GM12878 (cell line): ENCODE data around the gene VARS1. TPM values are rescaled to one million over a fixed set of nuclear protein-coding genes. Genes with fewer than 3 reads are reported as not detected.

Source experiments
- BCL3 ChIP-seq: IDR thresholded peaks from 2 replicates; pipeline ENCODE4 v1.6.1; 2011; ENCODE audit warnings: borderline replicate concordance, low read depth, mild to moderate bottlenecking, moderate library complexity, low read length; ENCODE audit not compliant: insufficient read depth, poor library complexity, severe bottlenecking
- CREB1 ChIP-seq: IDR thresholded peaks from 2 replicates; pipeline ENCODE4 v1.6.1; 2012; ENCODE audit warnings: low read depth, mild to moderate bottlenecking, inconsistent platforms
- CTCF ChIP-seq, 3 experiments: IDR thresholded peaks in 2 of 3; conservative IDR thresholded peaks in 1 of 3; 2 replicates each; pipeline ENCODE4 v1.5.1; 2011; ENCODE audit warnings: low read depth in 3 of 3, low read length in 3 of 3, mild to moderate bottlenecking in 3 of 3, control low read depth in 2 of 3, moderate library complexity in 2 of 3, inconsistent platforms in 1 of 3, mixed read lengths in 1 of 3; ENCODE audit not compliant: control insufficient read depth in 2 of 3, insufficient read depth in 1 of 3; ENCODE audit errors: extremely low read depth in 1 of 3
- EGR1 ChIP-seq, 2 experiments: IDR thresholded peaks; 1 replicate in 1 of 2; 2 replicates in 1 of 2; pipeline ENCODE4 v1.6.1; 2011 to 2012; ENCODE audit warnings: low read depth in 2 of 2, low read length in 2 of 2, borderline replicate concordance in 1 of 2, mild to moderate bottlenecking in 1 of 2, moderate library complexity in 1 of 2
- EZH2 ChIP-seq: IDR thresholded peaks from 2 replicates; pipeline ENCODE4 v1.6.1; 2012; ENCODE audit warnings: low read depth, mild to moderate bottlenecking, control low read depth, inconsistent platforms, low read length, borderline replicate concordance; ENCODE audit not compliant: control insufficient read depth
- FOXK2 ChIP-seq: fragments of 450-650 bp; IDR thresholded peaks from 2 replicates; pipeline ENCODE4 v1.6.1; 2017; ENCODE audit warnings: mild to moderate bottlenecking, moderate library complexity
- HDGF ChIP-seq: fragments of 450-650 bp; IDR thresholded peaks from 2 replicates; pipeline ENCODE4 v1.6.1; 2016; ENCODE audit warnings: antibody characterized with exemption
- JUND ChIP-seq: IDR thresholded peaks from 2 replicates; pipeline ENCODE4 v1.6.1; 2012; ENCODE audit warnings: low read depth, mild to moderate bottlenecking, low read length, improper control_type of control experiment, moderate library complexity
- KLF5 ChIP-seq: fragments of 450-650 bp; IDR thresholded peaks from 2 replicates; pipeline ENCODE4 v1.6.1; 2014; ENCODE audit warnings: mild to moderate bottlenecking; ENCODE audit not compliant: partially characterized antibody
- LARP7 ChIP-seq: fragments of 450-650 bp; IDR thresholded peaks from 2 replicates; pipeline ENCODE4 v1.6.1; 2017; ENCODE audit warnings: mild to moderate bottlenecking
- MEF2B ChIP-seq: fragments of 450-650 bp; IDR thresholded peaks from 2 replicates; pipeline ENCODE4 v1.6.1; 2018; ENCODE audit warnings: mild to moderate bottlenecking, moderate library complexity; ENCODE audit not compliant: partially characterized antibody, poor library complexity, severe bottlenecking
- NFIC ChIP-seq: IDR thresholded peaks from 2 replicates; pipeline ENCODE4 v1.6.1; 2012; ENCODE audit warnings: low read depth, mild to moderate bottlenecking, inconsistent platforms, low read length, moderate library complexity
- NKRF ChIP-seq: fragments of 450-650 bp; conservative IDR thresholded peaks from 2 replicates; pipeline ENCODE4 v1.6.1; 2017; ENCODE audit warnings: mild to moderate bottlenecking, moderate library complexity
- NR2C1 ChIP-seq: fragments of 450-650 bp; IDR thresholded peaks from 2 replicates; pipeline ENCODE4 v1.6.1; 2017; ENCODE audit warnings: antibody characterized with exemption, mild to moderate bottlenecking, moderate library complexity
- POLR2AphosphoS5 ChIP-seq: IDR thresholded peaks from 2 replicates; pipeline ENCODE4 v1.6.1; 2011; ENCODE audit warnings: mild to moderate bottlenecking, low read length, inconsistent platforms
- RELB ChIP-seq: fragments of 450-650 bp; IDR thresholded peaks from 2 replicates; pipeline ENCODE4 v1.6.1; 2017; ENCODE audit warnings: low read depth, mild to moderate bottlenecking, moderate library complexity
- SIX5 ChIP-seq: IDR thresholded peaks from 2 replicates; pipeline ENCODE4 v1.6.1; 2011; ENCODE audit warnings: mild to moderate bottlenecking, low read depth, low read length, moderate library complexity; ENCODE audit not compliant: severe bottlenecking
- SREBF1 ChIP-seq: IDR thresholded peaks from 2 replicates; pipeline ENCODE4 v1.6.1; 2012; ENCODE audit warnings: mild to moderate bottlenecking, low read length
- STAT1 ChIP-seq: fragments of 450-650 bp; conservative IDR thresholded peaks from 2 replicates; pipeline ENCODE4 v1.6.1; 2014; ENCODE audit warnings: antibody characterized with exemption, mild to moderate bottlenecking
- STAT3 ChIP-seq: IDR thresholded peaks from 2 replicates; pipeline ENCODE4 v1.6.1; 2011; ENCODE audit warnings: low read depth, low read length, improper control_type of control experiment
- USF1 ChIP-seq: IDR thresholded peaks from 2 replicates; pipeline ENCODE4 v1.6.1; 2011; ENCODE audit warnings: borderline replicate concordance, low read depth, mild to moderate bottlenecking, moderate library complexity, mixed read lengths, low read length; ENCODE audit not compliant: insufficient read depth; ENCODE audit errors: extremely low read length
- WRNIP1 ChIP-seq: IDR thresholded peaks from 2 replicates; pipeline ENCODE4 v1.6.1; 2011; ENCODE audit warnings: low read depth, low read length, improper control_type of control experiment, borderline replicate concordance
- polyA plus RNA-seq, 11 experiments: library from polyadenylated mRNA; depleted of rRNA in 4 of 11; unstranded in 6 of 11; stranded (reverse) in 5 of 11; fragments of >200 nt; fragmentation: Nextera tagmentation in 4 of 11; fragmentation: Illumina TruSeq in 1 of 11; extraction: Ambion mirVana in 4 of 11; extraction: Trizol in 1 of 11; gene quantifications; 1 replicate in 1 of 11; 2 replicates in 10 of 11; pipeline versions ENCODE4 v1.2.1 to v1.2.3, GENCODE V29; 2011 to 2016; ENCODE audit warnings: inconsistent platforms in 2 of 11, missing spikeins in 2 of 11, low read depth in 1 of 11
- total RNA-seq, 4 experiments: library from RNA; depleted of rRNA in 3 of 4; stranded (reverse); fragments of >200 nt in 3 of 4; fragmentation: Illumina TruSeq in 1 of 4; extraction: Trizol in 1 of 4; gene quantifications; 2 replicates each; pipeline versions ENCODE4 v1.2.1 to v1.2.3, GENCODE V29; 2013 to 2021

VARS1 gene
- total and polyA plus RNA-seq, 10 of the 15 experiments (the other 5 are each of a cell fraction or from before 2014, with no cell fraction given) = 1.2 to 243 (median 80.7) TPM

- TF ChIP-seq NFIC (no peak), STAT1 (peak; percentile 100), NKRF (peak; percentile 99), NR2C1 (peak; percentile 79), WRNIP1 (no peak), FOXK2 (no peak), HDGF (peak; percentile 98), SIX5 (no peak), EGR1 (IDR thresholded peaks at IDR 0.05; ENCODE audit: borderline replicate concordance in 1 of 2, low read depth in 2 of 2, low read length in 2 of 2) (peak in 1 of 2 experiments; percentile 83; a peak in 2 of 3 replicates), SREBF1 (no peak), STAT3 (no peak), CTCF (IDR thresholded peaks at IDR 0.05 in 2 of 3, conservative IDR thresholded peaks at IDR 0.05 in 1 of 3; ENCODE audit: control insufficient read depth in 2 of 3, extremely low read depth in 1 of 3, insufficient read depth in 1 of 3, low read depth in 3 of 3, low read length in 3 of 3) (peak; percentile 84 to 98 (median 88); a peak in 5 of 6 replicates), JUND (no peak), POLR2AphosphoS5 (no peak), CREB1 (no peak), LARP7 (peak; percentile 100), BCL3 (no peak), EZH2 (no peak), MEF2B (no peak), RELB (no peak; the same call in 1 of the 2 replicates), USF1 (peak; percentile 70), KLF5 (peak; percentile 84)
Observed at GRCh38 chr6:31795616-31796298, at the start of gene VARS1 (continued).
